LNCAP (cell line): ENCODE results near the gene MLC1.

ENCODE experiments used
- CTCF ChIP-seq: fragments of 450-650 bp; IDR thresholded peaks from 2 replicates; pipeline ENCODE4 v1.5.1; 2017; ENCODE audit warnings: mild to moderate bottlenecking

MLC1 gene

GRCh38 chr22:50063589-50064393, 21.4 kb downstream of the MLC1 start:
- no peak for TF ChIP-seq CTCF

GRCh38 chr22:50062509-50063135, 22.6 kb downstream of the MLC1 start:
- TF ChIP-seq CTCF = no peak

- TF ChIP-seq CTCF = no peak
Measured at GRCh38 chr22:50061824-50062355, 23.3 kb downstream of the MLC1 start.

GRCh38 chr22:50061141-50061823, 23.9 kb downstream of the MLC1 start:
- TF ChIP-seq CTCF = no peak

GRCh38 chr22:50060441-50061140, 24.6 kb downstream of the MLC1 start:
- no peak for TF ChIP-seq CTCF

GRCh38 chr22:50059881-50060262, 25.4 kb downstream of the MLC1 start:
- TF ChIP-seq CTCF = no peak
